Endodermal cell (in vitro differentiated cells): ENCODE data around the gene TMEM61. TPM values are rescaled to one million over a fixed set of nuclear protein-coding genes. Genes with fewer than 3 reads are reported as not detected.
"Not testable (repeated sequence)": the region's sequence is repeated elsewhere in the genome, so short reads cannot be mapped to it uniquely, and the experiment has no call there.

ENCODE experiments used
- DNase-seq: peaks from one replicate; pipeline ENCODE4 v3.0.0-alpha.2; 2017
- H3K27ac ChIP-seq: 2 replicates; pipeline ENCODE4 v1.5.1; 2013; ENCODE audit warnings: mild to moderate bottlenecking, low read depth, low read length, moderate library complexity
- H3K27me3 ChIP-seq: 2 replicates; pipeline ENCODE4 v1.6.1; 2013; ENCODE audit warnings: mild to moderate bottlenecking, low read length, moderate library complexity; ENCODE audit not compliant: insufficient read depth, control insufficient read depth, poor library complexity, severe bottlenecking
- H3K36me3 ChIP-seq: 2 replicates; pipeline ENCODE4 v1.7.0; 2013; ENCODE audit warnings: mild to moderate bottlenecking, low read length, moderate library complexity; ENCODE audit not compliant: control insufficient read depth, insufficient read depth
- H3K4me1 ChIP-seq: one replicate; pipeline ENCODE4 v1.7.0; 2013; ENCODE audit warnings: low read length; ENCODE audit not compliant: control insufficient read depth, insufficient read depth
- H3K4me3 ChIP-seq: 2 replicates; pipeline ENCODE4 v1.5.1; 2013; ENCODE audit warnings: mild to moderate bottlenecking, low read length, moderate library complexity
- H3K9ac ChIP-seq: 2 replicates; pipeline ENCODE4 v1.6.1; 2013; ENCODE audit warnings: mild to moderate bottlenecking, low read length, moderate library complexity; ENCODE audit not compliant: poor library complexity, severe bottlenecking; ENCODE audit errors: extremely low read depth
- H3K9me3 ChIP-seq: 2 replicates; pipeline ENCODE4 v1.6.1; 2013; ENCODE audit warnings: mild to moderate bottlenecking, low read length, moderate library complexity; ENCODE audit not compliant: control insufficient read depth
- H3K27ac Mint-ChIP-seq: 2 replicates; pipeline ENCODE4 v1.8.0; 2020; ENCODE audit warnings: mixed read lengths
- H3K27me3 Mint-ChIP-seq: 2 replicates; pipeline ENCODE4 v1.8.0; 2021; ENCODE audit warnings: mild to moderate bottlenecking, mixed read lengths; ENCODE audit not compliant: insufficient read depth
- H3K36me3 Mint-ChIP-seq: 2 replicates; pipeline ENCODE4 v1.8.0; 2020; ENCODE audit warnings: low read depth, mixed read lengths
- H3K4me1 Mint-ChIP-seq: 2 replicates; pipeline ENCODE4 v1.8.0; 2020; ENCODE audit warnings: mixed read lengths
- H3K4me3 Mint-ChIP-seq: 2 replicates; pipeline ENCODE4 v1.8.0; 2020; ENCODE audit warnings: mild to moderate bottlenecking, moderate library complexity, mixed read lengths
- H3K9me3 Mint-ChIP-seq: 2 replicates; pipeline ENCODE4 v1.8.0; 2020; ENCODE audit warnings: mild to moderate bottlenecking, mixed read lengths
- WGBS, 2 experiments: methylation state at CpG; one replicate each; pipeline versions ENCODE4 v1.1.5 to v1.1.7; 2013; ENCODE audit warnings: missing lambda C conversion rate in 2 of 2, mixed read lengths in 1 of 2; ENCODE audit not compliant: insufficient coverage in 1 of 2, insufficient read length in 1 of 2; 5-methylcytosine and 5-hydroxymethylcytosine counted together
- total RNA-seq, 2 donors: library from RNA; stranded (reverse); fragmentation: NEBNext Ultra II Directional in 1 of 2; extraction: Animal tissue kit (Norgen Biotek cat#: 25700) in 1 of 2; gene quantifications; 2 replicates in 1 of 2; 3 replicates in 1 of 2; pipeline ENCODE4 v1.2.1, GENCODE V29; 2021
- TF ChIP-seq, protein P1 (sequence below): fragments of 200-600 bp; sonication (generic); conservative IDR thresholded peaks from 2 replicates; pipeline ENCODE4 v1.5.0; 2021; ENCODE audit warnings: antibody characterized with exemption, mild to moderate bottlenecking

TMEM61 gene
- total RNA-seq, 2 donors from 2014 or later, result not detected

DNA sequence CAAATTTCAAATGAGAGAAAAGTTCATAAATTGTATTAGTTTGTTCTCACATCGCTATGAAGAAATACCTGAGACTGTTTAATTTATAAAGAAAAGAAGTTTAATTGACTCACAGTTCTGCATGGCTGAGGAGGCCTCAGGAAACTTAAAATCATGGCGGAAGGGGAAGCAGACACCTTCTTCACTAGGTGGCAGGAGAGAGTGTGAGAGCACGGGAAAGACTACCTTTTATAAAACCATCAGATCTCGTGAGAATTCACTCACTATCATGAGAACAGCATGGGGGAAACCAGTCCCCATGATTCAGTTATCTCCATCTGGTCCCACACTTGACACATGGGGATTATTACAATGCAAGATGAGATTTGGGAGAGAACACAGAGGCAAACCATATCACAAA lies 41.5 kb upstream of the TMEM61 start:
- DNase-seq, result peak; percentile 57
- H3K9me3 ChIP-seq, result peaks cover 21% of the 10 kb centered on the region
- H3K4me3 Mint-ChIP-seq, H3K36me3 ChIP-seq, H3K36me3 Mint-ChIP-seq, H3K27me3 Mint-ChIP-seq, H3K27me3 ChIP-seq, H3K27ac ChIP-seq, H3K27ac Mint-ChIP-seq, H3K4me3 ChIP-seq, H3K4me1 ChIP-seq, H3K9ac ChIP-seq: not testable (repeated sequence)
- TF ChIP-seq, protein P1, sequence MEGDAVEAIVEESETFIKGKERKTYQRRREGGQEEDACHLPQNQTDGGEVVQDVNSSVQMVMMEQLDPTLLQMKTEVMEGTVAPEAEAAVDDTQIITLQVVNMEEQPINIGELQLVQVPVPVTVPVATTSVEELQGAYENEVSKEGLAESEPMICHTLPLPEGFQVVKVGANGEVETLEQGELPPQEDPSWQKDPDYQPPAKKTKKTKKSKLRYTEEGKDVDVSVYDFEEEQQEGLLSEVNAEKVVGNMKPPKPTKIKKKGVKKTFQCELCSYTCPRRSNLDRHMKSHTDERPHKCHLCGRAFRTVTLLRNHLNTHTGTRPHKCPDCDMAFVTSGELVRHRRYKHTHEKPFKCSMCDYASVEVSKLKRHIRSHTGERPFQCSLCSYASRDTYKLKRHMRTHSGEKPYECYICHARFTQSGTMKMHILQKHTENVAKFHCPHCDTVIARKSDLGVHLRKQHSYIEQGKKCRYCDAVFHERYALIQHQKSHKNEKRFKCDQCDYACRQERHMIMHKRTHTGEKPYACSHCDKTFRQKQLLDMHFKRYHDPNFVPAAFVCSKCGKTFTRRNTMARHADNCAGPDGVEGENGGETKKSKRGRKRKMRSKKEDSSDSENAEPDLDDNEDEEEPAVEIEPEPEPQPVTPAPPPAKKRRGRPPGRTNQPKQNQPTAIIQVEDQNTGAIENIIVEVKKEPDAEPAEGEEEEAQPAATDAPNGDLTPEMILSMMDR, result peak; percentile 66
- H3K4me1 Mint-ChIP-seq, result peaks cover 34% of the 10 kb centered on the region
- WGBS, 2 experiments, result 64 to 72% methylated on average over 3 to 4 of the region's 4 CpGs
- H3K9me3 Mint-ChIP-seq, result peaks cover 24% of the 10 kb centered on the region

GRCh38 chr1:54940042-54940441 lies 40.4 kb upstream of the TMEM61 start:
- H3K27me3 ChIP-seq, result no peaks in the 10 kb centered on the region
- H3K4me1 Mint-ChIP-seq, result peaks cover 38% of the 10 kb centered on the region
- H3K36me3 Mint-ChIP-seq, result peaks cover 2% of the 10 kb centered on the region
- no peak overlapping the region for H3K27ac Mint-ChIP-seq
- TF ChIP-seq, protein P1, result no peak
- H3K9me3 ChIP-seq, result peaks cover 10% of the 10 kb centered on the region
- no peaks in the 10 kb centered on the region for H3K27me3 Mint-ChIP-seq
- H3K36me3 ChIP-seq, result no peaks in the 10 kb centered on the region
- H3K4me3 ChIP-seq, result peak overlapping the region; percentile 29
- peaks cover 14% of the 10 kb centered on the region for H3K9me3 Mint-ChIP-seq
- no peak overlapping the region for H3K27ac ChIP-seq
- H3K4me1 ChIP-seq, result peaks cover 7% of the 10 kb centered on the region
- no peak overlapping the region for H3K9ac ChIP-seq
- H3K4me3 Mint-ChIP-seq, result no peak overlapping the region
- no peak for DNase-seq

- no peaks in the 10 kb centered on the region for H3K36me3 ChIP-seq
- no peak overlapping the region for H3K27ac ChIP-seq
- Mint-ChIP-seq H3K4me1 (peaks cover 25% of the 10 kb centered on the region), H3K27me3 (peaks cover 2% of the 10 kb centered on the region), H3K4me3 (no peak overlapping the region), H3K27ac (no peak overlapping the region), H3K36me3 (peaks cover 2% of the 10 kb centered on the region), H3K9me3 (peaks cover 8% of the 10 kb centered on the region)
- H3K9ac ChIP-seq, result no peak overlapping the region
- H3K27me3 ChIP-seq, result no peaks in the 10 kb centered on the region
- TF ChIP-seq, protein P1, result no peak
- DNase-seq, result no peak
- no peaks in the 10 kb centered on the region for H3K9me3 ChIP-seq
- no peak overlapping the region for H3K4me3 ChIP-seq
- 93 to 95% methylated on average over 4 of the region's 4 CpGs for WGBS, 2 experiments
- H3K4me1 ChIP-seq, result peaks cover 7% of the 10 kb centered on the region
Observed at GRCh38 chr1:54942976-54943375, 37.5 kb upstream of the TMEM61 start.
